ENCODE measurements around the gene NSRP1.
"Not testable (repeated sequence)": the region's sequence is repeated elsewhere in the genome, so short reads cannot be mapped to it uniquely, and the experiment has no call there.

The NSRP1 gene

GRCh38 chr17:30224419-30224960 lies 107.9 kb downstream of the NSRP1 start:
- DNase-seq, result no peak

- no peak for DNase-seq
Observed at GRCh38 chr17:30225112-30225511, 108.5 kb downstream of the NSRP1 start.

DNA sequence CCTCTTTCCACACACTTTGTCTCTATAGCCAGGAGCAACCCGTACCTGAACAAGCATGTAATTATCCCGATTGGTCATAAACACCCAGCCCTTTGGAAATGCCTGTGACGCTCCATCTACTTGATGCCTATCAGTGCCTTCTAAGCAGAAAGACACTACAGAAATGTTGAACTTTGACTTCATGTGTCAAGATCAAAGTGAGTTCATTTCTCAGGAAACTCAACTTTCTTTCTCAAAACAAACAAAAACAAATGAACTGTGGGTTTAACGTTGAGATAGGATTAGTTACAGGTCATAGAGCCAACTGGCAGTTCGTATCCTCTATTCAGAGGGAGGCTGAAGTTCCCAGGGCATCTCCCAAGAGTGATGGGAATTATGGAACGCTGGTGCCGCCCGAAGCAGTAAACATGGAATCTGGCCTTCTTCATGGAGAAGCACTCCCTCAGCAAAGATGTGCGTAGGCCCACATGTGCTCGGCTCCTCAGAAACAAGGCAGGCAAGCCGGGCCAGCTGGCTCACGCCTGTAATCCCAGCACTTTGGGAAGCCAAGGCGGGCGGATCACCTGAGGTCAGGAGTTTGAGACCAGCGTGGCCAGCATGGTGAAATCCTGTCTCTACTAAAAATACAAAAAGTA lies 109.4 kb downstream of the NSRP1 start:
- no peak for DNase-seq

GRCh38 chr17:30226878-30227277 lies 110.3 kb downstream of the NSRP1 start:
- no peak for DNase-seq

DNA sequence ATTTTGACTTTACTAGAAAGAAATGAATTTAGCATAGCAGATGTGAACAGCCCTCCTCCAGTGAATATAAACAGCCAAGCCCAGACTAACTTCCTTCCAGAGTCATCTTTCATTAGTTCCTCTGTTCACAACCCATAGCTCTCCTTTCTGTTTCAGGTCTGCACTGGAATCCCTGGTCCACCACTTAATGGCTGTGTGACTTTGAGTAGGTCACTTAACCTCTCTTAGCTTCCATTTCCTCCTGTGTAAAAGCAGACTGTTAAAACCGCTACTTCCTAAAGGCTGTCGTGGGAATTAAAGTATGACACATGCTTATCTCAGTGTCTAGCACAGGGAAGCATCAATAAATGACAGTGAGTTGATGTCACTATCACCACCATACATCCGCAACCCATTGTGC lies 111.4 kb downstream of the NSRP1 start:
- DNase-seq, result no peak

GRCh38 chr17:30229012-30229411 lies 112.4 kb downstream of the NSRP1 start:
- no peak for DNase-seq

GRCh38 chr17:30230009-30230408 lies 113.4 kb downstream of the NSRP1 start:
- not testable (repeated sequence) for DNase-seq

DNA sequence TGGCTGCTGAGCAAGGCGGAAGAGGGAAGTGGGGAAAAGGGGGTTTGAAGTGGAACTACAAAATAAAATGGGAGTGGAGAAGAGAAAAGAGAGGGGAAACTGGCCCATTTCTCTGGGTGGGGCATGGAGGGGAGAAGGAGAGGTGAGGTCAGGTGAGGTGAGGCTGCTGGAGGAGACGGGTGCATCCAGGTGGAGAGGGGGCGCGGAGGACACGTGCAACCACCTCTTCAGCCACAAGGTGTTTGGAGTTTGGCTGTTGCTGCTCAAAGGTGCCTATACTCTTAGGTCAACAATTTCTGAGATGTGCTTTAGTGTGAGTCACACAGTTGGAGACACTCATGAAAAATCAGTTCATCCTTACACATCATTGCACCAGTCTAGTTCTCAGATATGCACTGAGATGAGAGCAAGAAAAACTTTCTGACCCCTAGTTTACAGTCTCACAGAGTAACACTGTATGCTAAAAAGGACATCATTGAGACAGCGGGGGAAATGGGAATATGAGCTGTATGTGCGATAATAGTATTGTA lies 114.0 kb downstream of the NSRP1 start:
- DNase-seq, result no peak

DNA sequence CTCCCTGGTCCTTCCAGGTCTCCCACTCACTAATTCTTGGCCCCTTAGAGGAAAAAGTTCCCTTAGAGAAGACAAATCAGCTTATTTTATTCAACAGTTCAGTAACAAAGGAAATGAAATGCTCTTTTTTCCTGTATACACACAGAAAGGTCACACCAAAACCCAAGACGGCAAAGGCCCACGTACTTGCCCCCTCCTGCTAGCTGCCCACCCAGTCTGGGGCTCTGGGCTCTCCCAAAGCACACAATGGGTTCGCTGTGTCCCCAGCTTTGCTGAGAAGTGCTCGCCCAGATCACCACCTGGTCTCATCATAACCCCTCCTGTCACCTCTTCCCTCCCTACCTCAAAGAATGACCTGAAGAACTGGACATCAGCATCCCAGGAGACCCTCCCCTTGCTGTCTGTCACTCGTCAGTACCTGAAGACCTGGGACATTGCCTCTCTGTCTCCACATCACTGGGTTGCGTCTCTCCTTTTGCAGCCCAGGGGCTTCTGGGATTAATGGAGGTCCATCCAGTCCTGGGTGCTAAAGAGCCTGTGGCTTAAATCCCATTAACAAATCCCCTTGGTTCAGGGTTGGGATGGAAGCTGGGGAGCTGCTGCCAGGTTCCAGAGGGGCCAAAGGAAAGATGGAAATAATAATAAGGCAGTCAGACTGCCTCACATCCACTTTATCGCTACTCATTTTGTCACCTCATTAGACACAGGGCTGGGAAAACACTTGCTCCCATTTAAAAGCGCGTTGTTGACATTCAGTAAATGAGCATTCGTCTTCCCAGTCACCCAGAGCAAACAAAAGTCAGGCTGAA lies 115.6 kb downstream of the NSRP1 start:
- no peak for DNase-seq

DNA sequence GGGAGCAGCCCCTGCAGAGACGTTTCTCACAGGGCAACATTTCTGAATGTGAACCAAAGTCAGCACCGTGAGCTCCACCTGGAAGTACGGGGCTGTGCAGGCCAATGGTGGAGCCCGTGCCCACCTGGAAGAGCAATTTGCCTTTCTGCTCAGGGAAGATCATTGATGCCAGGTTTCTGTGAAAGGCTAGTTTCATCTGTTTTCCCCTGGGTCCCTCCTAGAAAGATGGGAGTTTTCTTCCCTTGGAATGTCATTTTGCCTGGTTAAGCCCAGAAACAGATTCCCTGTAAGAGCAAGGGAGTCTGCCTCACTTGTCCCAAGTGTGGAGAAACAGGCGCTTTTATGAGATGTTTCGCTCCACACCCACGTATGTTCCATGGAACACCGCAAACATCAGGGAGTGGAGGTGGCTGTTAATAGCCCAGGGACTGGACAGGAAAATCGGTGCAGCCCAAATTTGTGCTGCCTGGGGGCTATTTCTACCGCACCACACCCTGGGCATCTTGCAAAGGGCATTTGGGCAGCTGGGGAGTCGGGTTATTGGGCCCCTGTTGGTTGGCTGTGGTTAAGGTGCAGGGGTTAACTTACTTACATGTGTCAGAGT lies 116.3 kb downstream of the NSRP1 start:
- no peak for DNase-seq

DNA sequence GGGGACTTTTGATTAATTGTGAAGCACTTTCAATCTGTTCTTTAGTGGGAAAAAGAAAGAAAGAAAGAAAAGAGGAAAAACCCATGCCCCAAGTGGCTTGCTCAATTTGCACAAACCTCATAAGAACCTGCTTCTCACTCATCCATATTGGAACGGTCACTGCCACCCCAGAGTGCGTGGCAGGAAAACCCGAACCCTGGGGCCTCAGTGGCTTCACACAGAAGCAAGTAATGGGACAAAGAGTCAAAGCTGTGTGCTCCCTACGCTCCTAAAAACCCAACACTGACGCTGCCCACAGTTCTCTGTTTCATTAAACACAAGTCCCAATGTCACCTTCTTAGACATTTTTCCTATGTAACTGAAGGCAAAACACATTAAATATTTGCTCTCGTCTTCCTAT lies 117.7 kb downstream of the NSRP1 start:
- DNase-seq, result no peak

DNA sequence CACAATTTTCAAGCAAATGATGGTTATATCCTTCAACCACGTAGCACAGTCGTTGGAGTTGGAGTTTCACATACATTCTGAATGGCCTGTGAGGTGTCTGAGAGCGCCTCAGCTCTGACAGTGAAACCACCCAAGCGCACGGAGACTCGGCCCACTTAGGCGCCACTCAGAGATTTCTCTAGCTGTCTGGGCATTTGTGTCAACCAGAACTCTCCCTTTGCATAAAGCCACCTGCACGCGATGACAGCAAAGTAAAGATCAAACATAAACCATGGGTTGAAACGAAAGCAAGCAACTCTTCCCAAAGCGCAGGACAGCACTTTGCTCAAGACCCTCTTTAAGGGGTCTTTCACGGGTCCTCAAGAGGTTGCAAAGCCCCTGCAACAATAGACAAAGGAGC lies 118.3 kb downstream of the NSRP1 start:
- DNase-seq, result no peak

DNA sequence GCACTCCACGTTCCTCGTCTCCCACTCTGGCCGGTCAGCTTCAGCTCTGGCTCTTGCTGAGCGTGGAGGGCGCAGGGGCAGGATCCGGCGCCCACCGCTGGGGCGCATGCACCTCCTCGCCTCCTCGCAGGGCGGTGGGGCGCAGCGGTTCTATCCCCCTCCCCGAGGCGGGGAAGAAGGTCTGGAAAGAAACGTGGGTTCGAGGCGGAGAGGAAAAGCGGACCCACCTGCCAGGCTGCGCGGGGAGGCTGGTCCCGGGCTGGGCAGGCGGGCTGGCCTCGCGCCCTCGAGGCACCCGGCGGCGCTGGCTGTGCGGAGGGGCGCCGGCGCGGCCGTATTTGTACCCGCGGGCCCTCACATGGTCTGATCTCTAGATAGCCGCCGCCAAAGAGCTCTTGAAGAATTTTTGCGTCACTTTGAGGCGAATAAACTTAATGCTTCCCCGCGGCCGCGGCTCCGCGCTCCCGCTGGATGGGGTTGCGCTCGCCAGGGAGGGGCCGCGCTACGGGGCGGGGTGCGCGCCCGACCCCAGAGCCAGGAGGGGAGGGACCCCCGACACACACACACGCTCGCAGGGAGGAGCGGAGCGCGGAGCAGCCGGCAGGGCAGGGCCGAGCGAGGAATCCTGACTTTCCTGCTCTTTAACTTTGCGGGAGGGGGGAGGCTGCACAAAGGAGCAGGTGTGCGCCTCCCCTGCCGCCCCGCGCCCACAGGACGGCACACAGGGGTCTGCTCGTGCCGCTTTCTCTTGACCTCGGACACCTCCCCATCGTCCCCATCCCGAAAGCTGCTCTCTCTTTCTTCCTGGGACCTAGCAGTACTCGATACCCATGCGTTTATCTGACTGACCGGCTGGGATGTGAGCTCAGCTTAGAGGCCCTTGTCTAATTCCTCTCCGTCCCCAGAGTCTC lies 119.0 kb downstream of the NSRP1 start, which contains the start of gene SLC6A4:
Gene SLC6A4 (minus strand): TSS at position 312 of the 911 bp plus-strand sequence. CDS start 13,739 bp downstream, outside the sequence.
- DNase-seq, result no peak
